Measurements from ENCODE around the gene TSC22D1.

Gene TSC22D1

GRCh38 chr13:44411841-44412240, 164.3 kb downstream of the TSC22D1 start:
- no peak overlapping the region for H3K27ac ChIP-seq
- no peaks in the 10 kb centered on the region for H3K9me3 ChIP-seq (ENCODE audit: low read depth, low read length)
- TF ChIP-seq POLR2AphosphoS5 (IDR thresholded peaks at IDR 0.05; ENCODE audit: borderline replicate concordance, low read depth, low read length) (no peak), EZH2 (IDR thresholded peaks at IDR 0.05) (no peak), FOXP2 (optimal IDR thresholded peaks at IDR 0.05; ENCODE audit: control extremely low read depth, extremely low read length, insufficient read depth) (no peak)
- no peaks in the 10 kb centered on the region for H3K36me3 ChIP-seq (ENCODE audit: insufficient read depth, low read length)
- H3K4me3 ChIP-seq = no peak overlapping the region
- no peak overlapping the region for H3K9ac ChIP-seq (ENCODE audit: insufficient read length)
- no peak for DNase-seq (ENCODE audit: low read depth, low spot score)

DNA sequence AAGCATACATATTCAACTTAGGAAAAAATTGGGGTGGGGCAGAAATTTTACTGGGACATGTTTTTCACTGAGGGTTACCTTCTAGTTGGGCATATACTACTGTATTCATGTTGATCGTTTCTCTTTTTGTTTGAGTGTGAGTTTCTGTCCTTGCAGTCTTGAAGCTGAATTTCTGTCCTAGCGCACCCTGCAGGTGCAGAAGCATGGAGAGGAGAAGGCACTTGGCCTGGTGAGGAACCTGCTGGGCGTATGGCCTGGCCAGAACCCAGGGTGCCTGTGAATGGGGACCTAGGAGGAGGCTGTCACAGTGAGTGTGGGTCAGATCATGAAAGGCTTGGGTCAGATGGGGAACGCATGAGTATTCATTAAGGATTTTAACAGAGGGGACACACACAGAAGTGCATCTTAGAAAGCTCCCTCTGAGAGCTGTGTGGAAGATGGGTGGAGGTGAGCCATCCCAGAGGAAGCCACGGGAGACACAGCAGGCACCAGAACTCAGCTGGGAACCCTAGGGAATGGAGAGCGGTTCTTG, 165.7 kb downstream of the TSC22D1 start:
- TF ChIP-seq EZH2 (IDR thresholded peaks at IDR 0.05) = no peak
- TF ChIP-seq FOXP2 (optimal IDR thresholded peaks at IDR 0.05; ENCODE audit: control extremely low read depth, extremely low read length, insufficient read depth) = no peak
- TF ChIP-seq POLR2AphosphoS5 (IDR thresholded peaks at IDR 0.05; ENCODE audit: borderline replicate concordance, low read depth, low read length) = no peak
- Histone ChIP-seq H3K9me3 (ENCODE audit: low read depth, low read length) (no peaks in the 10 kb centered on the region), H3K4me3 (no peak overlapping the region), H3K36me3 (ENCODE audit: insufficient read depth, low read length) (no peaks in the 10 kb centered on the region), H3K9ac (ENCODE audit: insufficient read length) (no peak overlapping the region), H3K27ac (no peak overlapping the region)
- no peak for DNase-seq (ENCODE audit: low read depth, low spot score)

DNA sequence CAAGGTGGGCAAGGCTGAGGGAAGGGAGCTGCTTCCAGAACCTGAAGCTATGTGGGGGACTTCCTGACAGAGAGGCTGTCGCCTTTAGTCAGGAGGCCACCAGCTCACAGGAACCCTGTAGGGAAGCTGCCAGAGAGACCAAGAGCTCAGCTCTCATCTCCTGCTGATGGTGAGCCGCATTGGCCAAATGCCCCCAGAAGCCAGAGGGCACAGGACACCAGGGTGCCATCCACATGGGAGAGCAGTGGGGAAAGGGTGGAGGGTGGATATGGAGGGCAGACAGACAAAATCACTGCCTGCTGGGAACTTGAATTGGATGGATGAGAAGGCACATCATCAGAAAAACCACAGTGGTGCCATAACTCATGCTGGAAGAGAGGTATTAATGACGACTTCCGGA, 166.5 kb downstream of the TSC22D1 start:
- Histone ChIP-seq H3K9me3 (ENCODE audit: low read depth, low read length) (no peaks in the 10 kb centered on the region), H3K27ac (no peak overlapping the region), H3K9ac (ENCODE audit: insufficient read length) (no peak overlapping the region), H3K36me3 (ENCODE audit: insufficient read depth, low read length) (no peaks in the 10 kb centered on the region), H3K4me3 (no peak overlapping the region)
- TF ChIP-seq POLR2AphosphoS5 (IDR thresholded peaks at IDR 0.05; ENCODE audit: borderline replicate concordance, low read depth, low read length) (no peak), EZH2 (IDR thresholded peaks at IDR 0.05) (no peak), FOXP2 (optimal IDR thresholded peaks at IDR 0.05; ENCODE audit: control extremely low read depth, extremely low read length, insufficient read depth) (no peak)
- peak; percentile 22 for DNase-seq (ENCODE audit: low read depth, low spot score)

- Histone ChIP-seq H3K4me3 (no peak overlapping the region), H3K9ac (ENCODE audit: insufficient read length) (no peak overlapping the region), H3K36me3 (ENCODE audit: insufficient read depth, low read length) (no peaks in the 10 kb centered on the region), H3K27ac (no peak overlapping the region), H3K9me3 (ENCODE audit: low read depth, low read length) (no peaks in the 10 kb centered on the region)
- DNase-seq (ENCODE audit: low read depth, low spot score) = no peak
- TF ChIP-seq EZH2 (IDR thresholded peaks at IDR 0.05) (no peak), POLR2AphosphoS5 (IDR thresholded peaks at IDR 0.05; ENCODE audit: borderline replicate concordance, low read depth, low read length) (no peak), FOXP2 (optimal IDR thresholded peaks at IDR 0.05; ENCODE audit: control extremely low read depth, extremely low read length, insufficient read depth) (no peak)
These were observed 168.2 kb downstream of the TSC22D1 start for GRCh38 chr13:44407891-44408290.

- no peak for DNase-seq (ENCODE audit: low read depth, low spot score)
- H3K27ac ChIP-seq = no peak overlapping the region
- no peak for TF ChIP-seq FOXP2 (optimal IDR thresholded peaks at IDR 0.05; ENCODE audit: control extremely low read depth, extremely low read length, insufficient read depth)
- no peak for TF ChIP-seq EZH2 (IDR thresholded peaks at IDR 0.05)
- no peak for TF ChIP-seq POLR2AphosphoS5 (IDR thresholded peaks at IDR 0.05; ENCODE audit: borderline replicate concordance, low read depth, low read length)
- no peak overlapping the region for H3K4me3 ChIP-seq
- no peak overlapping the region for H3K9ac ChIP-seq (ENCODE audit: insufficient read length)
- no peaks in the 10 kb centered on the region for H3K36me3 ChIP-seq (ENCODE audit: insufficient read depth, low read length)
- no peaks in the 10 kb centered on the region for H3K9me3 ChIP-seq (ENCODE audit: low read depth, low read length)
These were observed 168.8 kb downstream of the TSC22D1 start for GRCh38 chr13:44407379-44407778.

DNA sequence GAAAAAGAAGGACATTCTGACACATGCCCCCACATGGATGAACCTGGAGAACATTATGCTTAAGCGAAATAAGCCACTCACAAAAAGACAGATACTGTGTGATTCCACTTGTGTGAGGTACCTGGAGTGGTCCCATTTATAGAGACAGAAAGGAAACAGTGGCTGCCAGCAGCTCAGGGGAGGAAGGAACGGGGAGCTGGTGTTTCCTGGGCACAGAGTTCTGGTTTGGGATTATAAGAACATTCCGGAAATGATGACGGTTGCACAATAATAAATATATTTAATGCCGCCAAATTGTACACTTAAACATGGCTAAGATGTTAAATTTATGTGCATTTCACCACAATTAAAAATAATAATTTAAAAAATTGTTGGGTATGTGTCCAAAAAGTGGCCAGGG, 169.5 kb downstream of the TSC22D1 start:
- Histone ChIP-seq H3K27ac (no peak overlapping the region), H3K9ac (ENCODE audit: insufficient read length) (no peak overlapping the region), H3K36me3 (ENCODE audit: insufficient read depth, low read length) (no peaks in the 10 kb centered on the region), H3K4me3 (no peak overlapping the region), H3K9me3 (ENCODE audit: low read depth, low read length) (no peaks in the 10 kb centered on the region)
- TF ChIP-seq POLR2AphosphoS5 (IDR thresholded peaks at IDR 0.05; ENCODE audit: borderline replicate concordance, low read depth, low read length) (no peak), FOXP2 (optimal IDR thresholded peaks at IDR 0.05; ENCODE audit: control extremely low read depth, extremely low read length, insufficient read depth) (no peak), EZH2 (IDR thresholded peaks at IDR 0.05) (no peak)
- peak; percentile 16 for DNase-seq (ENCODE audit: low read depth, low spot score)

DNA sequence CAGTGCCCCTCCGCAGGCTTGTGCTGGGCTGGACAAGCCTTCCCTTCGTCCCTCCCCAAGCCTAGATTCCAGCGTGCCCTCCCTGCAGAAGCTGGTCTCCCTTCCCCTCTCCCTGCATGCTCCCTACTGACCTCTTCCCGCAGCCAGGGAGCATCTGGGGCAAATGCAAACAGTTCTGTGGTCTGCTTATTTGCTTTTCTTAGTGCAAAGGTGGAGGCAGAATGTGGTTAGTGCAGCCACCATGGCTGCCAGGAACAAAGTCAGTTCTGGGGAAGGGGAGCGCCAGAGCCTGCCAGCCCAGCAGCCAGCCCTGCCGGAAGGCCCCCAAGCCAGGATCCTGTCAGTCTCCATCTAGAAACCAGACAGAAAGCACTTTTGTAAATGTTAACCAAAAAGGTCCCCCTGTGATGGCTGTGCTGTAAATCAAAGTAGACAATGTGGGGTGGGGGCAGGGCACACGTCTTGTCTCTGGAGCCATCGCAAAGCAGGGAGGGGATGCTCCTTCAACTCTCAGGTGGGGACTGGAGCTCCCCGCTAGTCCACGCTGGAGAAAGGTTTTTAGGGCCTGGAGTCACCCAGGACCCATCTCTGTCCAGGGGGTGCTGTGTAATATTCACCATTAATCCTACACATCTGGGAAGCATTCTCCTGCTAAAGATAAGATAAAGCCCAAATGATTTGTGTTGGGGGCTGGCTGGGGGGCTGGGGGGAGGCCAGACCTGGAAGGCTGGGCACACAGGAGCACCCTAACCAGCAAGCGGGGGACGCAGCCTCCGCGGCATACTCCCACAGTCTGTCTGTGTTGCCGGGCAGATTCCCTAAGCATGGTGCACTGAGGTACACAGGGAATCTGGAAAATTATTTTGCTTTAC, 171.6 kb downstream of the TSC22D1 start:
- Histone ChIP-seq H3K27ac (no peak overlapping the region), H3K9ac (ENCODE audit: insufficient read length) (no peak overlapping the region), H3K9me3 (ENCODE audit: low read depth, low read length) (no peaks in the 10 kb centered on the region), H3K4me3 (no peak overlapping the region), H3K36me3 (ENCODE audit: insufficient read depth, low read length) (no peaks in the 10 kb centered on the region)
- no peak for TF ChIP-seq POLR2AphosphoS5 (IDR thresholded peaks at IDR 0.05; ENCODE audit: borderline replicate concordance, low read depth, low read length)
- TF ChIP-seq EZH2 (IDR thresholded peaks at IDR 0.05) = no peak
- TF ChIP-seq FOXP2 (optimal IDR thresholded peaks at IDR 0.05; ENCODE audit: control extremely low read depth, extremely low read length, insufficient read depth) = no peak
- DNase-seq (ENCODE audit: low read depth, low spot score) = no peak

DNA sequence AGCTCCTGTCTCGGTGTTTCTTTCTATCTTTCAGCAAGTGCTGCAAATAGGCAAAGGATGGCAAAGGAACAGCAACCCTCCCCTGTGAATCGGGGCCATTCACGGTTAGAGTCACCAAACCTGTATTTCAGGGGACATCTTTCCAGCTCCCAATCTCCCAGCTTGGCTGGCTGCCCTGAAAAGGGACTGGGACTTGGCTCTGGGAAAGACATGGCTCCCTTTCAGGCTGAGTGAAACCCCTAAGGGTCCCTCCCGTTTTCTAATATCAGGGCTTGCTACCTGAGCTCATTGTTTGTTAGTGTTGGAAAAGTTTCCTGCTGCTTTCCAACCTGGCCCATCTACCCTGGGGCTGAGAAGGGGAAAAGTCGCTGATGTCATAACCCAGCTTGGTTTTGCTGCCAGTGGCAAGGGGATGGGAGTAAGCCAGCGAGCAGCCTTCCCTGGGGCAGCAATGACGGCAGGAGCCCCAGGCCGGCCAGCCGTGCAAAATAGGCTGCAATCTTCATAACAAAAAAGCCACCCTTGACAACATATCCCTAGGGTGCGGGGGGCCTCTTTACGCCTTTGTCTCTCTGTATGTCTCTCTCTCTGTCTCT, 172.6 kb downstream of the TSC22D1 start:
- Histone ChIP-seq H3K9me3 (ENCODE audit: low read depth, low read length) (no peaks in the 10 kb centered on the region), H3K4me3 (no peak overlapping the region), H3K9ac (ENCODE audit: insufficient read length) (no peak overlapping the region), H3K27ac (no peak overlapping the region), H3K36me3 (ENCODE audit: insufficient read depth, low read length) (no peaks in the 10 kb centered on the region)
- DNase-seq (ENCODE audit: low read depth, low spot score) = no peak
- TF ChIP-seq POLR2AphosphoS5 (IDR thresholded peaks at IDR 0.05; ENCODE audit: borderline replicate concordance, low read depth, low read length) (no peak), EZH2 (IDR thresholded peaks at IDR 0.05) (no peak), FOXP2 (optimal IDR thresholded peaks at IDR 0.05; ENCODE audit: control extremely low read depth, extremely low read length, insufficient read depth) (no peak)
